HG03378 (cell line): ENCODE data around the gene REN.

Source experiments
- ATAC-seq: cut with Tn5 transposase; IDR thresholded peaks from one replicate; pipeline ENCODE4 v1.9.1; 2021; ENCODE audit warnings: mild to moderate bottlenecking, moderate library complexity; ENCODE audit not compliant: unreplicated experiment

The REN gene

DNA sequence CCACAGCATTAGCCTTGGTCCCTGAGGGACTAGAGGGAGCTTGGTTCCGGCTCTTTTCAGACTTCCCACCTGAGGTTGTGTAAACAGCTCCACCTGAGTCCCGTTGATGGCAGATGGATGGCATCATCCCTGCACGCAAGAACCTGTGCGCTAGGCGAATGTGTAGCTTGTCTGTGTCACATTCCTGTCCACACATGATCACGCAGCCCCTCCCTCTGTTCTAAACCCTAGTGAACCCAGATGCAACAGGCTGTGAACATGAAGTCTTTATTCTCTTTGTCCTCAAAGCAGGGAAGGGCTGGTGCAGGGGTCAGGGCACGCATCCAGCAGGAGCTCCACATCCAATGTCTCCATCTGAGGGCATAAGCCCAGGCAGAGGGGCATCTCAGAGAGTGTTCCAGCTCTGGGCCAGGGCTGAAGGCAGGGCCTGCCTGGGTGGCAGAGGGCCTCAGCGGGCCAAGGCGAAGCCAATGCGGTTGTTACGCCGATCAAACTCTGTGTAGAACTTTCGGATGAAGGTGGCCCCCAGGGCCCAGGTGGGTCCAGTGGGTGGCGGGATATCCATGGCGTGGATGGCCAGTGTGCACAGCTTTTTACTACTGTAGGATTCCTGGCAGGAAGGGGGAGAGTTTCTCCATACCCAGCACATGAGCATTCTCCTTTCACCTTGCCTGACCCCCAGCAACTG lies 11.4 kb downstream of the REN start:
- no peak for ATAC-seq

DNA sequence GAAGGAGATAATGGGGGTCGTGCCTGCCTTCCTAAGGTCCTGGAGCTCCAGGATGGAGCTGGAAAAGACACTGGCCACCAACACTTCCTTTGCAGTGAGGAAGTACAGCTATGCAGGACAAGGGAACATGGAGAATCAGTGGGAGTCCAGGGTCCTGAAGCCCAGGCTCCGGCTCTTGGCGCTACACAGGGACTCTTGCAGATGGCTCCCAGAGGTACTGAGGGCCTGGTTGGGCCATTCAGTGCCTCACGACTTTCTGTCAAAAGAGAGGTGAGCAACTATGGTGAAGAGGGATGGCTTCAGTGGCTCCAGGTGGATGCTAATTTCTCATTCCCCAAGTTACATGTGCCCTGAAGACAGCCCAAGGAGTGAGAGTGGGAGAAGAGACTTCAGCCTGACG lies 12.5 kb downstream of the REN start:
- no peak for ATAC-seq

DNA sequence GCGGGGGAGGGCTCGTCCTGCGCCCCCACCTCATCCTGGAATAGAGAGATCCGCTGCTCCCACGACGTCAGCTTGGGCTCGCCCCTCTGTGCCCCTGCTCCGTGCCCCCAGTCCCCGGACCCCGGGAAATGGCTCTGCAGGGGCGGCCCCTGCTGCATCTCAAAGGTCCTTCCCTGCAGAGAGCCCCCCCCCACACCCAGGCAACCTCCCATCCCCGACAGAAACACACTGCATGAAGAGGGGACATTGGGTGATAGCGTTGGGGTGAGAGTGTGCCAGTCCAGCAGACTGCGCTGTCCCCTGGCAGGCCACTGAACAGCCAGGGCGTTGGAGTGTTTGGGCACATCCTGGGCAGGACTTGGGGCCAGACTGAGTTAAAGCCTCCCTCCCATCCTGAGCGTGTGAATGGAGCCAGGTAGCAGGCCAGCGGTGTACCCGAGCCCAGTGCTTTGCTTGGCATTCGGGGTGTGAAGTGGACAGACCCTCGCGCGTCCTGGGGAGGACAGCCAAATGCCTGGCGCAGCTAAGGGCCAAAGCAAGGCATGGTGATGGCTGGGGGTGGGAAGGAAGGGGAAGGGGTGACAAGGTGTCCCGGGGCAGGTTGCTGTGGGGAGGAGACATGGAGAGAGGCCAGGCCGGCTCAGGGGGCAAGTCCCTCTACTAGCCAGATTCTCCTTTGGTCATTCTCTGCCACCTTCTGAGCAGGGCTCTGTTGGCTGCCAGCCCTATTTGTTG lies 13.7 kb downstream of the REN start:
- ATAC-seq, result no peak

GRCh38 chr1:204151552-204152309 lies 14.4 kb downstream of the REN start, which contains the start of gene ETNK2:
Gene ETNK2, minus strand, starts transcription at chr1:204152044. Its CDS starts 192 bp downstream, at chr1:204151852.
- no peak for ATAC-seq

- no peak for ATAC-seq
Measured at GRCh38 chr1:204150702-204151551, 15.2 kb downstream of the REN start.

GRCh38 chr1:204149635-204150565 lies 16.2 kb downstream of the REN start:
- no peak for ATAC-seq

DNA sequence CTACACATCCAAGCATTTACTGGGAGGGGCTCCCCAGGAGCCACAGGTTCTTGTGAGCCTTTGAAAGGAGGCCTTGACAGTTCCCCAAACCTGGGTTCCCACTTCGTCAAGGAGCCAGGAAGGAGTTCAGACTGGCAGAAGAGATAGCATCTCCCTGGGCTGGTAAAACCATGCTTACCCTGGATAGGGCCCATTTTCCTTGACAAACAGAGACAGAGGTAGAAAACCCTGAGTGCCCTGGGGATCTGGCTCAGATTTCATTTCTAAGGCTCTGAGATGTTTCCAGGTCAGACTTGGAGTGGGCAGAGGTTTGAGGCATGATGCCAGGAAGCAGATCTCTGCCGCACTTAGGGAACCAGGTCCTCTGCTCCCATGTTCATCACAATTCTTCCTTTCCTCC lies 17.0 kb downstream of the REN start:
- no peak for ATAC-seq

GRCh38 chr1:204147406-204148383 lies 18.4 kb downstream of the REN start:
- no peak for ATAC-seq

GRCh38 chr1:204146965-204147364 lies 19.2 kb downstream of the REN start:
- ATAC-seq, result no peak

DNA sequence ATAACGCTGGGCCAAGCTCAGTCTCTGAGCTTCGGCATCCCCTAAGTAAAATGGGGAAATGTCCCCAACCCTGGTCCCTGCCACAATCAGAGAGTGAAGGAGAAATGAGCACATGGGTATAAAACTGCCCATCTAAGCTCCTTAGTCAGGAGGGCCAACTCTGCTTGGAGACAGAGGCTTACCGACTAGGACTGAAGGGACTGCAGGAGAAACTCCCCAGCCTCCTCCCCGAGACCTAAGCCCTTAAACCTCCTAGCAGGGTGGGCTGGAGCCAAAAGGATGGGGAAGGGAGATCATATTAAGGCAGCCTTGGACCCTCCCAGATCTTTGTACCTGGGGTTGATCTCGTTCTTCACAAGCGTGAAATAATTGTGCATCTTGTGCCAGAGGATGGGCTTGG lies 19.8 kb downstream of the REN start:
- ATAC-seq, result no peak

GRCh38 chr1:204145033-204145504 lies 21.1 kb downstream of the REN start:
- ATAC-seq, result no peak

GRCh38 chr1:204143276-204144041 lies 22.7 kb downstream of the REN start:
- ATAC-seq, result no peak

- ATAC-seq, result no peak
Measured at GRCh38 chr1:204142032-204142974, 23.8 kb downstream of the REN start.

GRCh38 chr1:204141131-204141530 lies 25.0 kb downstream of the REN start:
- no peak for ATAC-seq

DNA sequence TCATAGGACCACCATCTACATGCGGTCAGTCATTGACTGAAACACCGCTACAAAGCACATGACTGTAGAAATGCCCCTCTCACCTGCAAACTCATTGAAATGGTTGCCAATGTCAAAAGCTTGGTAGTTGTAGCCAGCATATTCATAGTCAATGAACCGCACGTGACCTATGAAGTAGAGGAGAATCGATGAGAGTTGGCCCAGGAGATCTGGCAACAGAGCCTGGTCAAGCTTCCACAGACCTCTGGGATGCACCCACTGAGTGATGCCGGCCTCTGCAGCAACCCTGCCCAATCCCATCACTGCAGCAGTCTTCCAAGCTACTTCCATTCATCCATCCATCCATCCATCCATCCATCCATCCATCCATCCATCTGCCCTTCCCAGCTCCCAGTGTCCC lies 26.2 kb downstream of the REN start:
- no peak for ATAC-seq

DNA sequence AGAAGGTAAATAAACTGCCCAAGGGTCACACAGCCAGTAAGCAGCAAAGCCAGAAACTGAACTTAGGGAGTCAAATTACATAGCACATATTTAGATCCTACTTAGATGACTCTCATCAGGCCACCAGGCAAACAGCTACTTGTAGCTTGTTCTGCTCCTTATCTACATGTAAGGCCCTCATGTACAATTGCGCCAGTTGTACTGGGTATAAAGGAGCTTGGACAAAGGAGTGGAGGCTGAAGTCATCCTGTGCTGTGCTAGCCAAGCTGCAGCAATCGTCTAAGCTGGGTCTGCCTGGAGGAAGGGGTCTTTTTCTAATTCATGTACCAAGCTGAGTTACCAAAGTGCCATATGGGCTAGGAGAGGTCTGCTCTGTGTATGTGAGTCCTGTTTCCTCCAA lies 27.0 kb downstream of the REN start:
- ATAC-seq, result no peak

- ATAC-seq, result no peak
Measured at GRCh38 chr1:204136814-204137213, 29.3 kb downstream of the REN start.
